ENCODE results near the gene RNF128. TPM values are rescaled to one million over a fixed set of nuclear protein-coding genes. Genes with fewer than 3 reads are reported as not detected.
"Not testable (repeated sequence)": the region's sequence is repeated elsewhere in the genome, so short reads cannot be mapped to it uniquely, and the experiment has no call there.

Gene RNF128
- total RNA-seq, 1 experiment from 2014 or later: 0.30 TPM

GRCh38 chrX:106811131-106811910 is 84.8 kb downstream of the RNF128 start:
- Histone ChIP-seq H3K27me3 (no peaks in the 10 kb centered on the region), H3K9me3 (no peaks in the 10 kb centered on the region), H3K36me3 (no peaks in the 10 kb centered on the region), H3K4me3 (no peak overlapping the region)
- DNase-seq: no peak

DNA sequence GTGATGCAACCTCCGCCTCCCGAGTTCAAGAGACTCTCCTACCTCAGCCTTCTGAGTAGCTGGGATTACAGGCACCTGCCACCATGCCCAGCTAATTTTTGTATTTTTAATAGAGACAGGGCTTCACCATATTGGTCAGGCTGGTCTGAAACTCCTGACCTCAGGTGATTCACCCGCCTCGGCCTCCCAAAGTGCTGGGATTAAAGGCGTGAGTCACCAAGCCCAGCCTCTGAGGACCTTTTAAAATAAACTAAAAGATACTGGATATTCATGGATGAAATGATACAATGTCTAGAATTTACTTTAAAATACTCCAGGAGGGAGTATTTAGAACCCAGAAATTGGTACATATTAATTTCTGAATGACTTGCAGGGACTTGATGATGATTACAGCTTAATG is 86.4 kb downstream of the RNF128 start:
- DNase-seq: peak; percentile 27

DNA sequence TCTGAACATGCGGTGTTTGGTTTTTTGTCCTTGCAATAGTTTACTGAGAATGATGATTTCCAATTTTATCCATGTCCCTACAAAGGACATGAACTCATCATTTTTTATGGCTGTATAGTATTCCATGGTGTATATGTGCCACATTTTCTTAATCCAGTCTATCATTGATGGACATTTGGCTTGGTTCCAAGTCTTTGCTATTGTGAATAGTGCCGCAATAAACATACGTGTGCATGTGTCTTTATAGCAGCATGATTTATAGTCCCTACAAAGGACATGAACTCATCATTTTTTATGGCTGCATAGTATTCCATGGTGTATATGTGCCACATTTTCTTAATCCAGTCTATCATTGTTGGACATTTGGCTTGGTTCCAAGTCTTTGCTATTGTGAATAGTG is 87.6 kb downstream of the RNF128 start:
- H3K9me3 ChIP-seq, H3K27me3 ChIP-seq, H3K36me3 ChIP-seq, H3K4me3 ChIP-seq, DNase-seq: not testable (repeated sequence)

More for the DNA sequence above, 86.4 kb downstream of the RNF128 start:
- not testable (repeated sequence) for H3K27me3 ChIP-seq, H3K9me3 ChIP-seq, H3K4me3 ChIP-seq, H3K36me3 ChIP-seq

Other genes starting within 250 kb of the RNF128 start
- 10.1 and 10.5 TPM in 2 replicates for gene RADX, start 114.7 kb upstream of the RNF128 start, total RNA-seq (2014; rRNA removed; shearing (Covaris generic); ENCODE audit: low replicate concordance)
- 0.82 and 2.5 TPM in 2 replicates for gene TBC1D8B, start 76.0 kb downstream of the RNF128 start, total RNA-seq (2014; rRNA removed; shearing (Covaris generic); ENCODE audit: low replicate concordance)
- gene RIPPLY1, start 176.6 kb downstream of the RNF128 start, total RNA-seq (2014; rRNA removed; shearing (Covaris generic); ENCODE audit: low replicate concordance): 2.4 TPM in 1 of 2 replicates, not detected in the other
- gene CLDN2, start 193.7 kb downstream of the RNF128 start, total RNA-seq (2014; rRNA removed; shearing (Covaris generic); ENCODE audit: low replicate concordance): not detected in 2 replicates